OCI-LY7 (cell line): ENCODE results near the gene PLAGL1. TPM values are rescaled to one million over a fixed set of nuclear protein-coding genes. Genes with fewer than 3 reads are reported as not detected.
"Not testable (repeated sequence)": the region's sequence is repeated elsewhere in the genome, so short reads cannot be mapped to it uniquely, and the experiment has no call there.

ENCODE experiments used
- BruUV-seq: library from RNA; stranded (reverse); fragments of 400-500 nt; replicated peaks from 2 replicates; lab custom pipeline; 2021; lab: Mats Ljungman, UMichigan
- CTCF ChIA-PET: fragments of 300-600 bp; sonication (Branson Sonifier 250); formaldehyde crosslinking; loops from one replicate; lab custom pipeline; 2022; ENCODE audit warnings: antibody characterized with exemption; ENCODE audit not compliant: unreplicated experiment; lab: Charles Lee
- POLR2A ChIA-PET: fragments of 300-600 bp; sonication (Branson Sonifier 250); formaldehyde crosslinking; loops from one replicate; lab custom pipeline; 2022; ENCODE audit warnings: antibody characterized with exemption; lab: Charles Lee
- DNase-seq: peaks from one replicate; pipeline ENCODE4 v3.0.0-alpha.2; 2015; ENCODE audit warnings: low spot score
- H2AFZ ChIP-seq: fragments of 200-600 bp; sonication (generic), shearing (Covaris generic); 2 replicates; pipeline ENCODE4 v1.6.1; 2014; ENCODE audit warnings: mild to moderate bottlenecking, antibody characterized with exemption, low read length, moderate library complexity
- H3K27ac ChIP-seq: fragments of 200-600 bp; sonication (generic); 2 replicates; pipeline ENCODE4 v1.5.1; 2014; ENCODE audit warnings: mixed run types, low read depth, mild to moderate bottlenecking, moderate library complexity, low read length, inconsistent platforms; ENCODE audit not compliant: poor library complexity, severe bottlenecking
- H3K36me3 ChIP-seq: fragments of 200-600 bp; sonication (generic); 2 replicates; pipeline ENCODE4 v1.6.1; 2014; ENCODE audit warnings: mild to moderate bottlenecking, antibody characterized with exemption, low read length, moderate library complexity, mixed read lengths; ENCODE audit not compliant: insufficient read depth
- H3K4me1 ChIP-seq: fragments of 200-600 bp; sonication (generic); 2 replicates; pipeline ENCODE4 v1.5.1; 2014; ENCODE audit warnings: mild to moderate bottlenecking, low read length; ENCODE audit not compliant: insufficient read depth, poor library complexity, severe bottlenecking
- H3K4me2 ChIP-seq: fragments of 200-600 bp; sonication (generic); 2 replicates; pipeline ENCODE4 v1.6.1; 2014; ENCODE audit warnings: mild to moderate bottlenecking, low read length
- H3K4me3 ChIP-seq: fragments of 200-600 bp; sonication (generic); 2 replicates; pipeline ENCODE4 v1.5.1; 2014; ENCODE audit warnings: mild to moderate bottlenecking, low read depth, low read length; ENCODE audit not compliant: poor library complexity, severe bottlenecking
- H3K79me2 ChIP-seq: fragments of 200-600 bp; sonication (generic); 2 replicates; pipeline ENCODE4 v1.6.1; 2016; ENCODE audit warnings: low read depth, mild to moderate bottlenecking, low read length, moderate library complexity, mixed read lengths; ENCODE audit not compliant: insufficient read depth
- H3K9me2 ChIP-seq: fragments of 200-600 bp; sonication (generic); 2 replicates; pipeline ENCODE4 v1.6.1; 2016; ENCODE audit warnings: mild to moderate bottlenecking, low read length, mixed read lengths; ENCODE audit not compliant: insufficient read depth
- H3K9me3 ChIP-seq: fragments of 200-600 bp; sonication (generic); 2 replicates; pipeline ENCODE4 v1.6.1; 2014; ENCODE audit warnings: mild to moderate bottlenecking, mixed run types, low read length, mixed read lengths
- H4K20me1 ChIP-seq: fragments of 200-600 bp; sonication (generic); 2 replicates; pipeline ENCODE4 v1.6.1; 2014; ENCODE audit warnings: mild to moderate bottlenecking, antibody characterized with exemption, low read length, moderate library complexity, mixed read lengths; ENCODE audit not compliant: insufficient read depth
- EZH2phosphoT487 ChIP-seq: fragments of 200-600 bp; sonication (generic); IDR thresholded peaks from 2 replicates; pipeline ENCODE4 v1.6.1; 2018; ENCODE audit warnings: low read depth, borderline replicate concordance, mild to moderate bottlenecking, mixed run types, antibody characterized with exemption, low read length, moderate library complexity, mixed read lengths
- intact Hi-C: fragments of 100-400 bp; cut with micrococcal nuclease; formaldehyde crosslinking; loops from one replicate; pipeline ENCODE4 v1.10.0; 2022; ENCODE audit not compliant: unreplicated experiment
- total RNA-seq, 2 experiments: library from RNA; depleted of rRNA in 1 of 2; stranded (reverse); fragments of >200 nt in 1 of 2; shearing (Covaris generic) in 1 of 2; gene quantifications; 2 replicates each; pipeline ENCODE4 v1.2.3, GENCODE V29; 2014 to 2022
- TF ChIP-seq, protein P1 (sequence below): fragments of 200-600 bp; sonication (generic); conservative IDR thresholded peaks from 2 replicates; pipeline ENCODE4 v1.5.1; 2014; ENCODE audit warnings: mild to moderate bottlenecking, antibody characterized with exemption, low read length, moderate library complexity, mixed read lengths

PLAGL1 gene
- total RNA-seq, 2 experiments from 2014 or later: 1.7 TPM

DNA sequence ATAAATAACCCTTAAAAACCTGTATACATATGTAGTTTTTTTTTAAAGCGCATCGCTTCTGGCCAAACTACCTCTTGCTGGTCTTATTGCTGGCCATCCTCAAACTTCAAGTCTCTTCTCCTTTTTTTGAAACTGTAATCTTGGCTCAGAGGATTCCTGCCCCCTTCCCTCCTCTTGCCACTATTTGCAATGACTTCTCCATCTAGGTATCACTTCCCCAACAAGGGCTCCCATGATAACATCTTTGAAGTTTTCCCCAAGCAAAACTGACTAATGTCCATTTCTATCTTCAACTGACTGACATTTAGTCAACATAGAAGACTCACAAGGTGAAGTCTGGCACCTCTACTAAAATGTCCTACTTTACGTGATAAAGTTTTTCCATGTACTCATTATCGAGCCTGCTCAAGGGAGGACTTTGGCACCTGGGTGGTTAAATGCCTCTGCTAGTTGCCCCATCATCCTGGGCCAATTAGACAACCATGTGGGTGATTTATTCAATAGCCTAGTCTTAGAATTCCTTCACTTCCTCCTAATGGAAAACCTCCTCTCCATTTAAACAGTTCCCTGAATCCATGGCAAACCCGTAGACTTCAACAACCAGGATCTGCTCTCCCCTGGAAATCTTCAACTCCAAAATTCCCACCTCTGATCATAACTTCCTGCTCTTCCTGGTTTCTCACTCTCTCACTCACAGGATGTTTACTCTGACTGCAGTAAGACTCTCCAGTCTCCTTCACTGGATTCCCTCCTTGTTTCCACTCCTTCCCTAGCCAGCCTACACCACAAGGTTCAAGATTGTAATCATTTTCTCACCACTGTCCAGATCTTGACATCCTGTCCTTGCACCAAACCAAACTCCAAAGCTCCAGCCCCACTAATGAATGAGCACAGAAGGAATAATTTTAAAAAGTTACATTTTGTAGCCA lies 9.4 kb upstream of the PLAGL1 start:
- Histone ChIP-seq H3K4me1 (no peaks in the 10 kb centered on the region), H3K36me3 (no peaks in the 10 kb centered on the region), H4K20me1 (0 out of 2 replicates have a peak, but pooled peaks cover 3% of the 10 kb centered on the region), H3K4me2 (no peak overlapping the region), H3K79me2 (no peaks in the 10 kb centered on the region), H3K27ac (no peak overlapping the region), H3K9me2 (no peaks in the 10 kb centered on the region), H2AFZ (no peak overlapping the region), H3K9me3 (no peaks in the 10 kb centered on the region), H3K4me3 (no peak overlapping the region)
- intact Hi-C loops: no loop called here
- DNase-seq: no peak
- TF ChIP-seq EZH2phosphoT487: no peak
- TF ChIP-seq, protein P1, sequence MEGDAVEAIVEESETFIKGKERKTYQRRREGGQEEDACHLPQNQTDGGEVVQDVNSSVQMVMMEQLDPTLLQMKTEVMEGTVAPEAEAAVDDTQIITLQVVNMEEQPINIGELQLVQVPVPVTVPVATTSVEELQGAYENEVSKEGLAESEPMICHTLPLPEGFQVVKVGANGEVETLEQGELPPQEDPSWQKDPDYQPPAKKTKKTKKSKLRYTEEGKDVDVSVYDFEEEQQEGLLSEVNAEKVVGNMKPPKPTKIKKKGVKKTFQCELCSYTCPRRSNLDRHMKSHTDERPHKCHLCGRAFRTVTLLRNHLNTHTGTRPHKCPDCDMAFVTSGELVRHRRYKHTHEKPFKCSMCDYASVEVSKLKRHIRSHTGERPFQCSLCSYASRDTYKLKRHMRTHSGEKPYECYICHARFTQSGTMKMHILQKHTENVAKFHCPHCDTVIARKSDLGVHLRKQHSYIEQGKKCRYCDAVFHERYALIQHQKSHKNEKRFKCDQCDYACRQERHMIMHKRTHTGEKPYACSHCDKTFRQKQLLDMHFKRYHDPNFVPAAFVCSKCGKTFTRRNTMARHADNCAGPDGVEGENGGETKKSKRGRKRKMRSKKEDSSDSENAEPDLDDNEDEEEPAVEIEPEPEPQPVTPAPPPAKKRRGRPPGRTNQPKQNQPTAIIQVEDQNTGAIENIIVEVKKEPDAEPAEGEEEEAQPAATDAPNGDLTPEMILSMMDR: no peak
- no TSS peak for BruUV-seq
- POLR2A ChIA-PET: no interaction called here
- CTCF ChIA-PET: no interaction called here

DNA sequence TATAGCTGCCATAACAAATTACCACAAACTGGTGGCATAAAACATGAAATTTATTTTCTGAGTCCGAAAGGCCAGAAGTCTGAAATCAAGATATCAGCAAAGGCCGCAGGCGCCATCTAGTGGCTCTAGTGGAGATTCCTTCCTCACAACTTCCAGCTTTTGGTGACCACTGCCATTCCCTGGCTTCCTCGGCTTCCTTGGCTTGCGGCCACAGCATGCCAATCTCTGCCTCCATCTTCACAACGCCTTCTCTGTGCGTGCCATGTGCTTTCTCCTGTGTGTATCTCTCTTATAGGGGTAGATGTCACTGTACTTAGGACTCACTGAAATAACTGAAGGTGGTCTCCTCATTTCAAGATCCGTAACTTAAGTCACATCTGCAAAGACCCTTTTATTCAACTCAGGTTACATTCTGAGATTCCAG lies 5.4 kb upstream of the PLAGL1 start:
- peak; percentile 61 for DNase-seq
- no peaks in the 10 kb centered on the region for H3K9me2 ChIP-seq
- H2AFZ ChIP-seq: no peak overlapping the region
- ChIA-PET POLR2A (no interaction called here), CTCF (no interaction called here)
- intact Hi-C loops: loop anchor here (1.0 kb wide), 2 partner anchors 73 to 438 kb away; no protein-coding TSS in a partner anchor
- no peak overlapping the region for H3K27ac ChIP-seq
- TF ChIP-seq, protein P1: peak; percentile 95
- TF ChIP-seq EZH2phosphoT487: no peak
- no TSS peak for BruUV-seq
- H3K36me3 ChIP-seq: no peaks in the 10 kb centered on the region
- H3K9me3 ChIP-seq: no peaks in the 10 kb centered on the region
- no peaks in the 10 kb centered on the region for H3K4me1 ChIP-seq
- H4K20me1 ChIP-seq: 0 out of 2 replicates have a peak, but pooled peaks cover 3% of the 10 kb centered on the region
- H3K4me2 ChIP-seq: no peak overlapping the region
- H3K4me3 ChIP-seq: no peak overlapping the region
- H3K79me2 ChIP-seq: no peaks in the 10 kb centered on the region

DNA sequence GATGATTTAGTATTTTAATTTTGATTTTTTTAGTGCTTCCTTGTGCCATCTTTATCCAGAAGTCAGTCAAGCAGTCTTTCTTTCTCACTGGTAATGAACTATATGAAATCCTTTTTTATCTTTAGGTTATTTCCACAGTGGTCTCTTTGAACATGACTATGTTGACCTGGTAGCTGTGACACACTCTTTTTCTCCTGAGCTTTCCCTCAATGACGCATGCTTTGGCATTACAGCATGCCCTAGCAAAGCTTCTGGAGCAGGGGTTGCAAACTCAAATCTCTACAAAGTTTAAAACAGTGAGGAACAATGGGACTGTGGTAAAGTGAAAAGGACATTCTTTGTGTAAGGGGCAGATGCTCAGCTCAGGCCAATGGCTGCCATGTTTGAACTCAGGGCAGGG lies 4.5 kb upstream of the PLAGL1 start:
- H2AFZ ChIP-seq: no peak overlapping the region
- POLR2A ChIA-PET: no interaction called here
- intact Hi-C loops: no loop called here

DNA sequence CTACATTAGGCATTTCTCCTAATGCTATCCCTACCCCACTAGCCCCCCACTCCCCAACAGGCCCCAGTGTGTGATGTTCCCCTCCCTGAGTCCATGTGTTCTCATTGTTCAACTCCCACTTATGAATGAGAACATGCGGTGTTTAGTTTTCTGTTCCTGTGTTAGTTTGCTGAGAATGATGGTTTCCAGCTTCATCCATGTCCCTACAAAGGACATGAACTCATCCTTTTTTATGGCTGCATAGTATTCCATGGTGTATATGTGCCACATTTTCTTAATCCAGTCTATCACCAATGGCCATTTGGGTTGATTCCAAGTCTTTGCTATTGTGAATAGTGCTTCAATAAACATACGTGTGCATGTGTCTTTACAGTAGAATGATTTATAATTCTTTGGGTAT lies 1.6 kb upstream of the PLAGL1 start:
- H3K9me3 ChIP-seq, H3K4me2 ChIP-seq, CTCF ChIA-PET, H3K4me1 ChIP-seq, POLR2A ChIA-PET, H3K4me3 ChIP-seq, intact Hi-C loops, DNase-seq, H4K20me1 ChIP-seq, H3K27ac ChIP-seq, BruUV-seq, H3K9me2 ChIP-seq, H3K36me3 ChIP-seq, H2AFZ ChIP-seq, H3K79me2 ChIP-seq: not testable (repeated sequence)

More for the DNA sequence above, 4.5 kb upstream of the PLAGL1 start:
- no peak overlapping the region for H3K4me3 ChIP-seq
- TF ChIP-seq, protein P1: no peak
- TF ChIP-seq EZH2phosphoT487: no peak
- H3K9me2 ChIP-seq: no peaks in the 10 kb centered on the region
- no peaks in the 10 kb centered on the region for H3K79me2 ChIP-seq
- no peaks in the 10 kb centered on the region for H3K9me3 ChIP-seq
- no peak overlapping the region for H3K27ac ChIP-seq
- BruUV-seq: no TSS peak
- no peaks in the 10 kb centered on the region for H3K36me3 ChIP-seq
- H4K20me1 ChIP-seq: 0 out of 2 replicates have a peak, but pooled peaks cover 3% of the 10 kb centered on the region
- H3K4me2 ChIP-seq: no peak overlapping the region
- no peak for DNase-seq
- CTCF ChIA-PET: no interaction called here
- no peaks in the 10 kb centered on the region for H3K4me1 ChIP-seq
